HG02852 (cell line): ENCODE measurements around the gene PCYOX1L.
A peak's percentile ranks its signal among the peaks of the same experiment; 100 is the strongest.

Experiments used
- ATAC-seq: cut with Tn5 transposase; IDR thresholded peaks from one replicate; pipeline ENCODE4 v1.9.1; 2021; ENCODE audit warnings: mild to moderate bottlenecking, moderate library complexity; ENCODE audit not compliant: unreplicated experiment

PCYOX1L gene

GRCh38 chr5:149367249-149367971, 9.6 kb downstream of the PCYOX1L start:
- peak; percentile 65 for ATAC-seq

GRCh38 chr5:149367972-149368645, 10.3 kb downstream of the PCYOX1L start:
- ATAC-seq: no peak

GRCh38 chr5:149370878-149371277, 13.0 kb downstream of the PCYOX1L start:
- ATAC-seq: no peak

- ATAC-seq: peak; percentile 85
These were observed 13.6 kb downstream of the PCYOX1L start for GRCh38 chr5:149371296-149371962.

- ATAC-seq: no peak
These were observed 14.4 kb downstream of the PCYOX1L start for GRCh38 chr5:149372076-149372795.

- ATAC-seq: no peak
These were observed 15.1 kb downstream of the PCYOX1L start for GRCh38 chr5:149372932-149373331.

GRCh38 chr5:149374303-149374702, 16.5 kb downstream of the PCYOX1L start:
- ATAC-seq: no peak

- no peak for ATAC-seq
These were observed 17.0 kb downstream of the PCYOX1L start for GRCh38 chr5:149374801-149375200.

- no peak for ATAC-seq
These were observed 17.6 kb downstream of the PCYOX1L start for GRCh38 chr5:149375434-149375833.

GRCh38 chr5:149376104-149376503, 18.3 kb downstream of the PCYOX1L start:
- no peak for ATAC-seq

GRCh38 chr5:149376711-149377447, 19.0 kb downstream of the PCYOX1L start:
- no peak for ATAC-seq

GRCh38 chr5:149378241-149378820, 20.5 kb downstream of the PCYOX1L start:
- no peak for ATAC-seq

- no peak for ATAC-seq
These were observed 21.4 kb downstream of the PCYOX1L start, which contains the start of gene IL17B for GRCh38 chr5:149379177-149379761. Gene IL17B (minus strand): TSS chr5:149379292. CDS start chr5:149379225, 67 bp downstream.

GRCh38 chr5:149379818-149380374, 22.1 kb downstream of the PCYOX1L start:
- ATAC-seq: no peak

GRCh38 chr5:149380466-149381121, 22.7 kb downstream of the PCYOX1L start:
- ATAC-seq: no peak

- ATAC-seq: peak; percentile 17
These were observed 23.6 kb downstream of the PCYOX1L start for GRCh38 chr5:149381261-149381985.

GRCh38 chr5:149381986-149382338, 24.1 kb downstream of the PCYOX1L start:
- peak; percentile 79 for ATAC-seq

GRCh38 chr5:149382517-149383220, 24.8 kb downstream of the PCYOX1L start:
- ATAC-seq: no peak
